Ovary (tissue), 9 donors: Measurements from ENCODE around the gene CLEC16A. TPM values are rescaled to one million over a fixed set of nuclear protein-coding genes. Genes with fewer than 3 reads are reported as not detected.

ENCODE experiments used
- DNase-seq, 5 donors: peaks; one replicate each; pipeline ENCODE4 v3.0.0-alpha.2; 2019 to 2020
- H3K27ac ChIP-seq, 2 donors: fragments of 200-600 bp; one replicate each; pipeline versions ENCODE4 v1.5.1 to v1.8.0; 2019 to 2022
- H3K27me3 ChIP-seq: fragments of 200-600 bp; one replicate; pipeline ENCODE4 v1.8.0; 2022
- H3K36me3 ChIP-seq: fragments of 200-600 bp; sonication (generic); one replicate; pipeline ENCODE4 v1.5.1; 2019
- H3K4me1 ChIP-seq: one replicate; pipeline ENCODE4 v1.8.1; 2013; ENCODE audit warnings: mild to moderate bottlenecking, moderate library complexity; ENCODE audit not compliant: insufficient read depth
- H3K4me3 ChIP-seq: fragments of 200-600 bp; sonication (generic); one replicate; pipeline ENCODE4 v1.5.1; 2017
- H3K9me3 ChIP-seq, 2 donors: fragments of 200-600 bp in 1 of 2; sonication (generic) in 1 of 2; one replicate each; pipeline versions ENCODE4 v1.5.1 to v1.8.1; 2013 to 2019; ENCODE audit warnings: mild to moderate bottlenecking in 1 of 2, moderate library complexity in 1 of 2
- EP300 ChIP-seq: sonication (generic); formaldehyde crosslinking; IDR thresholded peaks from one replicate; pipeline ENCODE4 v1.6.1; 2017; ENCODE audit warnings: antibody characterized with exemption
- POLR2A ChIP-seq: fragments of 450-650 bp; IDR thresholded peaks from one replicate; pipeline ENCODE4 v1.6.1; 2017; ENCODE audit warnings: antibody characterized with exemption, mild to moderate bottlenecking, moderate library complexity
- WGBS, 3 donors: extraction: QIAGEN DNeasy Blood & Tissue Kit in 1 of 3; methylation state at CpG; one replicate each; pipeline versions ENCODE4 v1.1.5 to v1.1.7; 2013 to 2017; 5-methylcytosine and 5-hydroxymethylcytosine counted together
- intact Hi-C, 4 donors: fragments of 100-400 bp; cut with DNase I; formaldehyde crosslinking; loops; one replicate each; pipeline versions ENCODE4 v1.11.0 to v1.15.1; 2022 to 2023
- polyA plus RNA-seq, 2 donors: library from polyadenylated mRNA; stranded (reverse); fragments of 200-250 nt in 1 of 2; fragments of 350-450 nt in 1 of 2; fragmentation: Illumina TruSeq in 1 of 2; extraction: RNeasy Lipid Tissue Mini Kit (QIAGEN cat#74804) in 1 of 2; gene quantifications; one replicate each; pipeline ENCODE4 v1.2.3, GENCODE V29; 2013 to 2014
- total RNA-seq, 7 donors: library from RNA; depleted of rRNA in 2 of 7; stranded (reverse); fragments of >200 nt in 2 of 7; fragmentation: NEBNext Ultra II Directional in 3 of 7; extraction: Animal tissue kit (Norgen Biotek cat#: 25700) in 3 of 7; gene quantifications; one replicate each; pipeline versions ENCODE4 v1.1.0 to v1.2.4, GENCODE V29; 2016 to 2023
- TF ChIP-seq, protein P1 (sequence below), 3 donors: fragments of 450-650 bp in 2 of 3; fragments of 200-600 bp in 1 of 3; IDR thresholded peaks; one replicate each; pipeline versions ENCODE4 v1.5.1 to v1.8.0; 2016 to 2022; ENCODE audit warnings: antibody characterized with exemption in 3 of 3, mild to moderate bottlenecking in 1 of 3
- donor health status: DM: no; HTN: no; CAD: no; lungs with moderate emphysema.
- donor health status: DM: no; HTN: no; CAD: no.
- donor health status: Bipolar disorder and iron deficiency.
- donor health status: DM: yes; HTN: yes; CAD: no.
- donor health status: DM: no; HTN: no; CAD: no.
- donor health status: DM: yes; HTN: yes; CAD: no.

CLEC16A gene
- total and polyA plus RNA-seq, 9 donors = 6.4 to 28.1 (median 16.5) TPM

DNA sequence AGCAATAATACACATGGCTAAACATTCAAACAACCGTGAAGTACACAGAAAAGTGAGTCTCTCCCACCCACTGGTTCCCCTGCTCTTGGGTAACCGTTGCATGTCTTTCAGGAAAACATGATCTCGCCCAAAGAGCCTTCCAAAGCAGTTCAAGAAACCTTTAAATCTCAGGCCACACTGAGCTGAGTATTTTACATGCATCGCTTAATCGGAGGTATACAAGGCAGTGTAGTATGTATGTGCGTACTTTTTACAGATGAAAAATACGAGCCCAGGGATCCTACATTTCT, 1.4 kb upstream of the CLEC16A start:
- peak overlapping the region; percentile 67 for H3K4me3 ChIP-seq
- TF ChIP-seq POLR2A (no peak), EP300 (no peak)
- TF ChIP-seq, protein P1, sequence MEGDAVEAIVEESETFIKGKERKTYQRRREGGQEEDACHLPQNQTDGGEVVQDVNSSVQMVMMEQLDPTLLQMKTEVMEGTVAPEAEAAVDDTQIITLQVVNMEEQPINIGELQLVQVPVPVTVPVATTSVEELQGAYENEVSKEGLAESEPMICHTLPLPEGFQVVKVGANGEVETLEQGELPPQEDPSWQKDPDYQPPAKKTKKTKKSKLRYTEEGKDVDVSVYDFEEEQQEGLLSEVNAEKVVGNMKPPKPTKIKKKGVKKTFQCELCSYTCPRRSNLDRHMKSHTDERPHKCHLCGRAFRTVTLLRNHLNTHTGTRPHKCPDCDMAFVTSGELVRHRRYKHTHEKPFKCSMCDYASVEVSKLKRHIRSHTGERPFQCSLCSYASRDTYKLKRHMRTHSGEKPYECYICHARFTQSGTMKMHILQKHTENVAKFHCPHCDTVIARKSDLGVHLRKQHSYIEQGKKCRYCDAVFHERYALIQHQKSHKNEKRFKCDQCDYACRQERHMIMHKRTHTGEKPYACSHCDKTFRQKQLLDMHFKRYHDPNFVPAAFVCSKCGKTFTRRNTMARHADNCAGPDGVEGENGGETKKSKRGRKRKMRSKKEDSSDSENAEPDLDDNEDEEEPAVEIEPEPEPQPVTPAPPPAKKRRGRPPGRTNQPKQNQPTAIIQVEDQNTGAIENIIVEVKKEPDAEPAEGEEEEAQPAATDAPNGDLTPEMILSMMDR (IDR thresholded peaks at IDR 0.05) = no peak
- no peak overlapping the region for H3K27ac ChIP-seq
- intact Hi-C loops = no loop called here
- no peaks in the 10 kb centered on the region for H3K27me3 ChIP-seq
- H3K4me1 ChIP-seq = peaks cover 22% of the 10 kb centered on the region
- WGBS, 3 donors = 75 to 76% (median 76%) methylated on average over 7 of the region's 7 CpGs
- H3K9me3 ChIP-seq = no peaks in the 10 kb centered on the region
- no peaks in the 10 kb centered on the region for H3K36me3 ChIP-seq
- no peak for DNase-seq

DNA sequence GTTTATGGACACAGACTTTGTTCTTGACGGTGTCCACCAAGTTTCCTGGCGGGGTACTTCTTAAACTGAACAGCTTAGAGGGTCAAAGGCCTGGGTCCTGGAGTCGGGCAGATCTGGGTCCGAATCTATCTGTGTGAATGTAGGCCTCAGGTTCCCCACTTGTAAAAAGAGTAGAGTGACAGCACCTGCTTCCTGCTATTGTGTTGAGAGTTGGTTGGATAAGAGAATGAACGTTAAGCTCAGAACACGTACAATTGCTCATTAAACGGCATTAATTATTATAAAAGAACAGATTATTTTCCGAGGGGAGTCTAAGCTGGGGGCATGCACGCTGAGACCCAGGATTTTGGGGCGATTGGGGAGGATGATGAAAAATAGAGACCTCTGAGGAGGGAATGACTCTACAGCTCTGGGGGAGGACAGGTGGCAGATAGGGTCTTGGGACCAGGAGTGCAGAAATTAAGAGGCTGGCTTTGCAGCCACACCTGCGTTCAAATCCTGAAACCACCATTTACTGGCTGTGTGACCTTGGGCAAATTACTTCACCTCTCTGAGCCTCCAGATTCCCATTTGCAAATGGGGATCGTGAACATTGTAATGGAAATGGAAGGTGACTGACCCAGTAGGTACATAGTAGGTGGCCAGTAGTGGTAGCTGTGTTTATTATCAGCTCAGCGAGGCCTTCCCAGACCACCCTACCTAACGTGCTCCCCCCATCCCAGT, 862 bp downstream of the CLEC16A start:
- Histone ChIP-seq H3K27me3 (no peaks in the 10 kb centered on the region), H3K4me3 (peak overlapping the region; percentile 78), H3K36me3 (no peaks in the 10 kb centered on the region), H3K4me1 (peaks cover 10% of the 10 kb centered on the region), H3K9me3 (no peaks in the 10 kb centered on the region), H3K27ac (no peak overlapping the region)
- intact Hi-C loops = no loop called here
- 24 to 28% (median 27%) methylated on average over 14 of the region's 14 CpGs for WGBS, 3 donors
- no peak for TF ChIP-seq POLR2A
- TF ChIP-seq EP300 = no peak
- TF ChIP-seq, protein P1 (IDR thresholded peaks at IDR 0.05) = no peak
- DNase-seq = no peak

DNA sequence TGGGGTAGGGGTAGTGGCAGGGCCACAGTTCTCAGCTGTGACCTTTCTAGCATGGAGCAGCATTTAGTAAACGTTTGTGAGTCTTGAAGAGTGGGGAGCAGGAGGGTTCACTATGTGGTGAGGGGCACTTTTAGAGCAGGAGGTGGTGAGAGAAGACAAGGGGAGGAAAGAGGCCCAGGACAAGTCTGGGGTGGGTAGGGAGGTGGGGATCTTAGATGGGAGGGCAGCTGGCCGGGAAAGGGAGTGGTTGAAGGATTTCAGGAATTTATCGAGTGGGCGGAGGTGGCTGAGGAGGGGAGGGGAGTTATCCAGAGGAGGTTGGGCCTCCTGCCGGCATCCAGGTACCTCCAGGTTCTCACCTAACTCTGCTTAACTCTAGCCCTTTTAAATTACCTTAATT, 1.9 kb downstream of the CLEC16A start:
- no peak overlapping the region for H3K4me3 ChIP-seq
- WGBS, 3 donors = 32 to 35% (median 34%) methylated on average over 5 of the region's 5 CpGs
- TF ChIP-seq POLR2A (no peak), EP300 (no peak)
- TF ChIP-seq, protein P1 (IDR thresholded peaks at IDR 0.05) = no peak
- H3K27me3 ChIP-seq = no peaks in the 10 kb centered on the region
- no peak for DNase-seq
- H3K9me3 ChIP-seq = no peaks in the 10 kb centered on the region
- H3K27ac ChIP-seq = no peak overlapping the region
- peaks cover 7% of the 10 kb centered on the region for H3K4me1 ChIP-seq
- intact Hi-C loops = no loop called here
- no peaks in the 10 kb centered on the region for H3K36me3 ChIP-seq

DNA sequence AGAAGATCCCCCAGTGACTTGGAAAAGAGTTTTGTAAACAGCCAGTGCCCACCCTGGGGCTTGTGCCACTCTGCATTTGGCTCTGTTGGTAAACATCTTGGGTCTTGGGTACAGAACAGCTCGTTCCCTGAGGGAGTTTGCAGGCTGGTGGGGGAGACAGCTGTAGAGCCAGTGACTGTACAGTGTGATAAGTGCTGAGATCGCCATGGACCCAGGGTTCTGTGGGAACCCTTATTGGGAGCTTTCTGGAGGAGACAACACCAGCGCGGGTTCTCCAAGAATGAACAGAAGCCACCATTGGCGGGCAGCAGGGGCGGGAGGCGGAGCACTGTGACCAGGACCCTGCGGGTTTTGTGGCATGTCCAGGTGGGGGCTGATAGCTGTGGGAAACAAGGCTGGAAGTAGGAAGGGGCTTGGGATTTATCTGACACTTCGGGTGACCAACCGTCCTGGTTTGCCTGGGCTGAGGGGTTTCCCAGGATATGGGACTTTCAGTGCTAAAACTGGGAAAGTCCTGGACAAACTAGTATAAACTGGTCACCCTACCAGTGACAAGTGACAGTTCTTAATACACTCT, 2.9 kb downstream of the CLEC16A start:
- TF ChIP-seq EP300 (no peak), POLR2A (no peak)
- TF ChIP-seq, protein P1 (IDR thresholded peaks at IDR 0.05) = no peak
- 76 to 83% (median 82%) methylated on average over 9 to 10 of the region's 10 CpGs for WGBS, 3 donors
- Histone ChIP-seq H3K27me3 (no peaks in the 10 kb centered on the region), H3K36me3 (no peaks in the 10 kb centered on the region), H3K4me1 (peaks cover 7% of the 10 kb centered on the region), H3K9me3 (no peaks in the 10 kb centered on the region), H3K27ac (no peak overlapping the region), H3K4me3 (no peak overlapping the region)
- intact Hi-C loops = no loop called here
- DNase-seq = no peak
